GM12878 (cell line): ENCODE measurements around the gene SULF2. TPM values are rescaled to one million over a fixed set of nuclear protein-coding genes. Genes with fewer than 3 reads are reported as not detected.

Experiments used
- ATAC-seq: fragments of 200-7000 bp; cut with Tn5 transposase; 3 replicates; pipeline ENCODE4 v1.9.1; 2020; ENCODE audit warnings: mild to moderate bottlenecking, moderate library complexity
- BruUV-seq: library from RNA; stranded (reverse); fragments of 400-500 nt; replicated peaks from 2 replicates; lab custom pipeline; 2021; lab: Mats Ljungman, UMichigan
- CTCF ChIA-PET: fragments of 300-600 bp; sonication (Branson Sonifier 250); formaldehyde crosslinking; extraction: SDS; loops from one replicate; lab custom pipeline; 2021; ENCODE audit warnings: inconsistent platforms; lab: Yijun Ruan, JAX
- POLR2A ChIA-PET: fragments of 350-600 bp; formaldehyde crosslinking; extraction: SDS; loops from one replicate; lab custom pipeline; 2021; ENCODE audit warnings: inconsistent platforms; lab: Charles Lee
- RAD21 ChIA-PET: fragments of 300-600 bp; sonication (Branson Sonifier 250); formaldehyde crosslinking; loops from one replicate; lab custom pipeline; 2023; ENCODE audit warnings: antibody characterized with exemption; ENCODE audit not compliant: unreplicated experiment; lab: Charles Lee
- SMC1A ChIA-PET: fragments of 300-600 bp; sonication (Branson Sonifier 250); formaldehyde crosslinking; loops from one replicate; lab custom pipeline; 2023; ENCODE audit not compliant: unreplicated experiment, uncharacterized antibody; lab: Charles Lee
- DNase-seq: peaks from one replicate; pipeline ENCODE4 v3.0.0-alpha.2; 2011; ENCODE audit warnings: low read depth, low spot score
- FAIRE-seq: peaks from 3 replicates; lab custom pipeline; 2011; peaks lifted over from hg19 to GRCh38; lab: Jason Lieb, UNC
- H2AFZ ChIP-seq: 2 replicates; pipeline ENCODE4 v1.6.0; 2011; ENCODE audit warnings: low read depth, low read length, control low read depth; ENCODE audit not compliant: control insufficient read depth
- H3K27ac ChIP-seq: 2 replicates; pipeline ENCODE4 v1.5.1; 2011; ENCODE audit warnings: control low read depth; ENCODE audit not compliant: control insufficient read depth, insufficient read depth
- H3K27me3 ChIP-seq, 2 experiments: replicated peaks in 1 of 2; 2 replicates each; pipeline versions ENCODE4 v1.6.0 to v1.6.1; 2011; ENCODE audit warnings: low read length in 1 of 2; ENCODE audit not compliant: control insufficient read depth in 2 of 2, insufficient read depth in 2 of 2
- H3K36me3 ChIP-seq, 2 experiments: 2 replicates each; pipeline ENCODE4 v1.5.1; 2011; ENCODE audit warnings: low read length in 1 of 2; ENCODE audit not compliant: control insufficient read depth in 2 of 2, insufficient read depth in 2 of 2
- H3K4me1 ChIP-seq: 2 replicates; pipeline ENCODE4 v1.6.1; 2011; ENCODE audit warnings: mild to moderate bottlenecking, low read length, moderate library complexity, mixed read lengths; ENCODE audit not compliant: control insufficient read depth, insufficient read depth
- H3K4me2 ChIP-seq: 2 replicates; pipeline ENCODE4 v1.6.0; 2011; ENCODE audit warnings: control low read depth; ENCODE audit not compliant: control insufficient read depth, insufficient read depth
- H3K4me3 ChIP-seq: fragments of 200-600 bp; sonication (generic); 2 replicates; pipeline ENCODE4 v1.5.1; 2016
- H3K79me2 ChIP-seq: 2 replicates; pipeline ENCODE4 v1.6.0; 2011; ENCODE audit warnings: low read length; ENCODE audit not compliant: control insufficient read depth, insufficient read depth
- H3K9ac ChIP-seq: 2 replicates; pipeline ENCODE4 v1.8.0; 2011; ENCODE audit warnings: low read length, control low read depth, mixed read lengths; ENCODE audit not compliant: control insufficient read depth, insufficient read depth
- H3K9me3 ChIP-seq: replicated peaks from 3 replicates; pipeline ENCODE4 v1.5.1; 2011; ENCODE audit warnings: mild to moderate bottlenecking, low read length; ENCODE audit not compliant: control insufficient read depth, insufficient read depth
- H4K20me1 ChIP-seq: 2 replicates; pipeline ENCODE4 v1.6.0; 2011; ENCODE audit not compliant: control insufficient read depth, insufficient read depth
- ETV6 ChIP-seq, 2 experiments: fragments of 450-650 bp in 1 of 2; IDR thresholded peaks in 1 of 2; conservative IDR thresholded peaks in 1 of 2; 2 replicates each; pipeline ENCODE4 v1.6.1; 2014; ENCODE audit warnings: antibody characterized with exemption in 1 of 2, borderline replicate concordance in 1 of 2, low read depth in 1 of 2, mild to moderate bottlenecking in 1 of 2, moderate library complexity in 1 of 2
- ZNF207 ChIP-seq: fragments of 450-650 bp; IDR thresholded peaks from 2 replicates; pipeline ENCODE4 v1.6.1; 2014; ENCODE audit warnings: antibody characterized with exemption, mild to moderate bottlenecking, borderline replicate concordance
- WGBS: methylation state at CpG from one replicate; pipeline ENCODE4 v1.1.6; 2016; ENCODE audit warnings: low lambda C conversion rate; ENCODE audit not compliant: insufficient replicate concordance, insufficient coverage; ENCODE audit errors: missing lambda C conversion rate; 5-methylcytosine and 5-hydroxymethylcytosine counted together
- in situ Hi-C: fragments of 300-500 bp; cut with MboI; formaldehyde crosslinking; loops from 9 replicates; pipeline ENCODE4 v1.14.3; 2018; ENCODE audit warnings: mixed read lengths
- intact Hi-C: fragments of 100-400 bp; cut with micrococcal nuclease; formaldehyde crosslinking; loops from one replicate; pipeline ENCODE4 v1.14.2; 2022; ENCODE audit not compliant: unreplicated experiment
- polyA plus RNA-seq, 11 experiments: library from polyadenylated mRNA; depleted of rRNA in 4 of 11; unstranded in 6 of 11; stranded (reverse) in 5 of 11; fragments of >200 nt; fragmentation: Nextera tagmentation in 4 of 11; fragmentation: Illumina TruSeq in 1 of 11; extraction: Ambion mirVana in 4 of 11; extraction: Trizol in 1 of 11; gene quantifications; 1 replicate in 1 of 11; 2 replicates in 10 of 11; pipeline versions ENCODE4 v1.2.1 to v1.2.3, GENCODE V29; 2011 to 2016; ENCODE audit warnings: inconsistent platforms in 2 of 11, missing spikeins in 2 of 11, low read depth in 1 of 11
- total RNA-seq, 4 experiments: library from RNA; depleted of rRNA in 3 of 4; stranded (reverse); fragments of >200 nt in 3 of 4; fragmentation: Illumina TruSeq in 1 of 4; extraction: Trizol in 1 of 4; gene quantifications; 2 replicates each; pipeline versions ENCODE4 v1.2.1 to v1.2.3, GENCODE V29; 2013 to 2021
- TF ChIP-seq, protein P1 (sequence below): IDR thresholded peaks from 2 replicates; pipeline ENCODE4 v1.6.1; 2011; ENCODE audit warnings: borderline replicate concordance, low read depth, mild to moderate bottlenecking, moderate library complexity, mixed read lengths, low read length; ENCODE audit not compliant: insufficient read depth; ENCODE audit errors: extremely low read length
- TF ChIP-seq, protein P2 (sequence below): fragments of 450-650 bp; IDR thresholded peaks from 2 replicates; pipeline ENCODE4 v1.6.1; 2016; ENCODE audit warnings: mild to moderate bottlenecking, moderate library complexity, borderline replicate concordance

Gene SULF2
- total and polyA plus RNA-seq, 10 of the 15 experiments (the other 5 are each of a cell fraction or from before 2014, with no cell fraction given), result 0.69 to 4.1 (median 1.6) TPM

DNA sequence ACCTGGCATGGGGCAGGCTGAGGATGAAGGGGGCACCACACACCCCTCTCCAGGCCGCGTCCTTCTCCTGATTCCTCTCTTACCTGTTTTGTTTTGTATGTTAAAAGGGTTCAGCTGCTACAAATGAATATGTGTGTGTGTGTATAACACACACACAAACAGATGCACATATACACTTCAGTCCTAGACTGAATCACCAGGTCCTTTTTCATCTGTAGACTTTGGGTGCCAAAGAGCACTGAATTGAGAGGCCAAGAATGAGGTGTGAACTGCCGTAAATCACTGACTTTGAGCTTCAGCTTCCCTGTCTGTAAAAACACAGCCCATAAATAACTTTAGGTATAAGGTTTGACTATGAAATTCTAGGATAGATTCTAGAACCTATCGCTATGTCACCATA lies 40.5 kb downstream of the SULF2 start:
- WGBS, result 33% methylated on average over 4 of the region's 4 CpGs
- DNase-seq, result no peak
- Histone ChIP-seq H3K9ac (no peak overlapping the region), H3K27me3 (peaks cover 0 to 4% of the 10 kb centered on the region in 2 experiments; a peak in 2 of 4 replicates), H3K9me3 (no peaks in the 10 kb centered on the region), H3K4me2 (no peak overlapping the region), H4K20me1 (no peaks in the 10 kb centered on the region), H3K36me3 (no peaks in the 10 kb centered on the region), H2AFZ (no peak overlapping the region), H3K4me1 (no peaks in the 10 kb centered on the region), H3K4me3 (no peak overlapping the region), H3K79me2 (no peaks in the 10 kb centered on the region), H3K27ac (no peak overlapping the region)
- no peak for FAIRE-seq
- intact Hi-C loops, result no loop called here
- BruUV-seq, result no TSS peak
- in situ Hi-C loops, result no loop called here
- RAD21 ChIA-PET, result no interaction called here
- TF ChIP-seq, protein P1, sequence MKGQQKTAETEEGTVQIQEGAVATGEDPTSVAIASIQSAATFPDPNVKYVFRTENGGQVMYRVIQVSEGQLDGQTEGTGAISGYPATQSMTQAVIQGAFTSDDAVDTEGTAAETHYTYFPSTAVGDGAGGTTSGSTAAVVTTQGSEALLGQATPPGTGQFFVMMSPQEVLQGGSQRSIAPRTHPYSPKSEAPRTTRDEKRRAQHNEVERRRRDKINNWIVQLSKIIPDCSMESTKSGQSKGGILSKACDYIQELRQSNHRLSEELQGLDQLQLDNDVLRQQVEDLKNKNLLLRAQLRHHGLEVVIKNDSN, result no peak
- TF ChIP-seq, protein P2, sequence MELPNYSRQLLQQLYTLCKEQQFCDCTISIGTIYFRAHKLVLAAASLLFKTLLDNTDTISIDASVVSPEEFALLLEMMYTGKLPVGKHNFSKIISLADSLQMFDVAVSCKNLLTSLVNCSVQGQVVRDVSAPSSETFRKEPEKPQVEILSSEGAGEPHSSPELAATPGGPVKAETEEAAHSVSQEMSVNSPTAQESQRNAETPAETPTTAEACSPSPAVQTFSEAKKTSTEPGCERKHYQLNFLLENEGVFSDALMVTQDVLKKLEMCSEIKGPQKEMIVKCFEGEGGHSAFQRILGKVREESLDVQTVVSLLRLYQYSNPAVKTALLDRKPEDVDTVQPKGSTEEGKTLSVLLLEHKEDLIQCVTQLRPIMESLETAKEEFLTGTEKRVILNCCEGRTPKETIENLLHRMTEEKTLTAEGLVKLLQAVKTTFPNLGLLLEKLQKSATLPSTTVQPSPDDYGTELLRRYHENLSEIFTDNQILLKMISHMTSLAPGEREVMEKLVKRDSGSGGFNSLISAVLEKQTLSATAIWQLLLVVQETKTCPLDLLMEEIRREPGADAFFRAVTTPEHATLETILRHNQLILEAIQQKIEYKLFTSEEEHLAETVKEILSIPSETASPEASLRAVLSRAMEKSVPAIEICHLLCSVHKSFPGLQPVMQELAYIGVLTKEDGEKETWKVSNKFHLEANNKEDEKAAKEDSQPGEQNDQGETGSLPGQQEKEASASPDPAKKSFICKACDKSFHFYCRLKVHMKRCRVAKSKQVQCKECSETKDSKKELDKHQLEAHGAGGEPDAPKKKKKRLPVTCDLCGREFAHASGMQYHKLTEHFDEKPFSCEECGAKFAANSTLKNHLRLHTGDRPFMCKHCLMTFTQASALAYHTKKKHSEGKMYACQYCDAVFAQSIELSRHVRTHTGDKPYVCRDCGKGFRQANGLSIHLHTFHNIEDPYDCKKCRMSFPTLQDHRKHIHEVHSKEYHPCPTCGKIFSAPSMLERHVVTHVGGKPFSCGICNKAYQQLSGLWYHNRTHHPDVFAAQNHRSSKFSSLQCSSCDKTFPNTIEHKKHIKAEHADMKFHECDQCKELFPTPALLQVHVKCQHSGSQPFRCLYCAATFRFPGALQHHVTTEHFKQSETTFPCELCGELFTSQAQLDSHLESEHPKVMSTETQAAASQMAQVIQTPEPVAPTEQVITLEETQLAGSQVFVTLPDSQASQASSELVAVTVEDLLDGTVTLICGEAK, result no peak
- TF ChIP-seq ETV6 (conservative IDR thresholded peaks at IDR 0.05 in 1 of 2, IDR thresholded peaks at IDR 0.05 in 1 of 2; ENCODE audit: borderline replicate concordance in 1 of 2, low read depth in 1 of 2) (peak in 1 of 2 experiments; percentile 70; a peak in 1 of 4 replicates), ZNF207 (no peak)
- no peak for ATAC-seq
- SMC1A ChIA-PET, result interaction anchor here (0.5 kb wide), 1 partner anchor 16 kb away, joined by 3 read pairs; no protein-coding TSS in a partner anchor
- CTCF ChIA-PET, result no interaction called here
- POLR2A ChIA-PET, result no interaction called here
